ENCODE results near the gene RFX1.

- TF ChIP-seq, protein P1, sequence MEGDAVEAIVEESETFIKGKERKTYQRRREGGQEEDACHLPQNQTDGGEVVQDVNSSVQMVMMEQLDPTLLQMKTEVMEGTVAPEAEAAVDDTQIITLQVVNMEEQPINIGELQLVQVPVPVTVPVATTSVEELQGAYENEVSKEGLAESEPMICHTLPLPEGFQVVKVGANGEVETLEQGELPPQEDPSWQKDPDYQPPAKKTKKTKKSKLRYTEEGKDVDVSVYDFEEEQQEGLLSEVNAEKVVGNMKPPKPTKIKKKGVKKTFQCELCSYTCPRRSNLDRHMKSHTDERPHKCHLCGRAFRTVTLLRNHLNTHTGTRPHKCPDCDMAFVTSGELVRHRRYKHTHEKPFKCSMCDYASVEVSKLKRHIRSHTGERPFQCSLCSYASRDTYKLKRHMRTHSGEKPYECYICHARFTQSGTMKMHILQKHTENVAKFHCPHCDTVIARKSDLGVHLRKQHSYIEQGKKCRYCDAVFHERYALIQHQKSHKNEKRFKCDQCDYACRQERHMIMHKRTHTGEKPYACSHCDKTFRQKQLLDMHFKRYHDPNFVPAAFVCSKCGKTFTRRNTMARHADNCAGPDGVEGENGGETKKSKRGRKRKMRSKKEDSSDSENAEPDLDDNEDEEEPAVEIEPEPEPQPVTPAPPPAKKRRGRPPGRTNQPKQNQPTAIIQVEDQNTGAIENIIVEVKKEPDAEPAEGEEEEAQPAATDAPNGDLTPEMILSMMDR (conservative IDR thresholded peaks at IDR 0.05): no peak
- TF ChIP-seq EZH2 (IDR thresholded peaks at IDR 0.05; ENCODE audit: low read depth): no peak
Observed at GRCh38 chr19:13963603-13964105, 42.5 kb downstream of the RFX1 start.

Measured in PC-9 (cell line).